ENCODE measurements around the gene CBLN3. TPM values are rescaled to one million over a fixed set of nuclear protein-coding genes. Genes with fewer than 3 reads are reported as not detected.

The CBLN3 gene
- polyA plus RNA-seq, 1 donor from 2014 or later, result not detected

DNA sequence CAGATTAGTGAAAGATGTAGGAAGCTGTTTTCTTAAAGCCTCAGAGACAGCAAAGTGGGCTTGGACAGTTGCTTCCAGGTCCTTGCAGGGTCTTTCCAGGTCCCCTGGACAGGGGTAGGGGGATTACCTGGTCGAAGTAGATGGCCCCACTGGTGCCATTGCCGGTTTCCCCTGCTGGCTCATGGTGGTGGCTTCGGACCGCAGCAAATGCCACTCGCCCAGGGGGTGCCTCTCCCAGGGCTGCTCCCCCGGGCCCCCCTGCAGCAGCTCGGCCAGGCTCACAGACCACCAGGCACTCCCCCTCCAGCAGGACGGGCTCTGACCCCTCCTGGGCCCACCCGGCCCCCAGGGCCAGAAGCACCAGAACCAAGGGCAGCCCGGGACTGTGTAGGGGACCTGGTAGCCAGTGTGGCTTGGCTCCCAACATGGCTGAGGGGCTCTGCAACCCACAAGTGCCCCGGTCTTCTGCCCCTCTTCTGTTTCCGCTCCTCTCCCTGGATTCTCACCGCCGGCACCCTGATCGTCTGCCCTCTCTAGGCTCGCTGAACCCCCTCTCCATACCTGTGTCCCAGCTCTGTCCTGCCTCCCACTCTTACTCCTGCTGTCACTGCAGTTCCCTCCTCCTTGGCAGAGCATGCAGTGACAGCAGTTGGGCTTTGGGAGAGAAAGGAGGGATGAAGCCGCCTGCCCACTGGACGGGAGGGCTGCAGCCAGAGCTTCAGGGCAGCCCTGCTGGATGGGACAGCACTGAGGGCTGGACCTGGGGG is 657 bp downstream of the CBLN3 start:
- no peak overlapping the region for H3K4me3 ChIP-seq (ENCODE audit: low read length)
- H4K20me1 ChIP-seq (ENCODE audit: insufficient read depth), result no peaks in the 10 kb centered on the region
- H3F3A ChIP-seq (ENCODE audit: insufficient read depth, low read length, poor library complexity, severe bottlenecking), result no peaks in the 10 kb centered on the region
- no peak overlapping the region for H3K4me2 ChIP-seq (ENCODE audit: low read length)
- no peak overlapping the region for H3K9ac ChIP-seq (ENCODE audit: low read length)
- H3K27ac ChIP-seq (ENCODE audit: low read length), result no peak overlapping the region
- TF ChIP-seq, protein P1, sequence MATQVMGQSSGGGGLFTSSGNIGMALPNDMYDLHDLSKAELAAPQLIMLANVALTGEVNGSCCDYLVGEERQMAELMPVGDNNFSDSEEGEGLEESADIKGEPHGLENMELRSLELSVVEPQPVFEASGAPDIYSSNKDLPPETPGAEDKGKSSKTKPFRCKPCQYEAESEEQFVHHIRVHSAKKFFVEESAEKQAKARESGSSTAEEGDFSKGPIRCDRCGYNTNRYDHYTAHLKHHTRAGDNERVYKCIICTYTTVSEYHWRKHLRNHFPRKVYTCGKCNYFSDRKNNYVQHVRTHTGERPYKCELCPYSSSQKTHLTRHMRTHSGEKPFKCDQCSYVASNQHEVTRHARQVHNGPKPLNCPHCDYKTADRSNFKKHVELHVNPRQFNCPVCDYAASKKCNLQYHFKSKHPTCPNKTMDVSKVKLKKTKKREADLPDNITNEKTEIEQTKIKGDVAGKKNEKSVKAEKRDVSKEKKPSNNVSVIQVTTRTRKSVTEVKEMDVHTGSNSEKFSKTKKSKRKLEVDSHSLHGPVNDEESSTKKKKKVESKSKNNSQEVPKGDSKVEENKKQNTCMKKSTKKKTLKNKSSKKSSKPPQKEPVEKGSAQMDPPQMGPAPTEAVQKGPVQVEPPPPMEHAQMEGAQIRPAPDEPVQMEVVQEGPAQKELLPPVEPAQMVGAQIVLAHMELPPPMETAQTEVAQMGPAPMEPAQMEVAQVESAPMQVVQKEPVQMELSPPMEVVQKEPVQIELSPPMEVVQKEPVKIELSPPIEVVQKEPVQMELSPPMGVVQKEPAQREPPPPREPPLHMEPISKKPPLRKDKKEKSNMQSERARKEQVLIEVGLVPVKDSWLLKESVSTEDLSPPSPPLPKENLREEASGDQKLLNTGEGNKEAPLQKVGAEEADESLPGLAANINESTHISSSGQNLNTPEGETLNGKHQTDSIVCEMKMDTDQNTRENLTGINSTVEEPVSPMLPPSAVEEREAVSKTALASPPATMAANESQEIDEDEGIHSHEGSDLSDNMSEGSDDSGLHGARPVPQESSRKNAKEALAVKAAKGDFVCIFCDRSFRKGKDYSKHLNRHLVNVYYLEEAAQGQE (IDR thresholded peaks at IDR 0.05; ENCODE audit: borderline replicate concordance), result no peak
- TF ChIP-seq SMC3 (conservative IDR thresholded peaks at IDR 0.05; ENCODE audit: poor library complexity) (no peak), EZH2 (IDR thresholded peaks at IDR 0.05; ENCODE audit: borderline replicate concordance, insufficient read depth, low read length, poor library complexity, severe bottlenecking) (no peak), POLR2AphosphoS5 (IDR thresholded peaks at IDR 0.05) (no peak), EP300 (conservative IDR thresholded peaks at IDR 0.05; ENCODE audit: poor library complexity, severe bottlenecking) (no peak)
- peaks cover 9% of the 10 kb centered on the region for H3K27me3 ChIP-seq (ENCODE audit: insufficient read depth, low read depth, low read length)
- no peaks in the 10 kb centered on the region for H3K9me3 ChIP-seq (ENCODE audit: low read length)
- H3K79me2 ChIP-seq (replicated peaks; ENCODE audit: insufficient read depth, low read length), result no peaks in the 10 kb centered on the region
- H3K36me3 ChIP-seq (ENCODE audit: insufficient read depth, low read length), result no peaks in the 10 kb centered on the region
- no peak overlapping the region for H2AFZ ChIP-seq (ENCODE audit: low read depth, low read length)
- H3K9me2 ChIP-seq (ENCODE audit: insufficient read depth, low read length), result no peaks in the 10 kb centered on the region

DNA sequence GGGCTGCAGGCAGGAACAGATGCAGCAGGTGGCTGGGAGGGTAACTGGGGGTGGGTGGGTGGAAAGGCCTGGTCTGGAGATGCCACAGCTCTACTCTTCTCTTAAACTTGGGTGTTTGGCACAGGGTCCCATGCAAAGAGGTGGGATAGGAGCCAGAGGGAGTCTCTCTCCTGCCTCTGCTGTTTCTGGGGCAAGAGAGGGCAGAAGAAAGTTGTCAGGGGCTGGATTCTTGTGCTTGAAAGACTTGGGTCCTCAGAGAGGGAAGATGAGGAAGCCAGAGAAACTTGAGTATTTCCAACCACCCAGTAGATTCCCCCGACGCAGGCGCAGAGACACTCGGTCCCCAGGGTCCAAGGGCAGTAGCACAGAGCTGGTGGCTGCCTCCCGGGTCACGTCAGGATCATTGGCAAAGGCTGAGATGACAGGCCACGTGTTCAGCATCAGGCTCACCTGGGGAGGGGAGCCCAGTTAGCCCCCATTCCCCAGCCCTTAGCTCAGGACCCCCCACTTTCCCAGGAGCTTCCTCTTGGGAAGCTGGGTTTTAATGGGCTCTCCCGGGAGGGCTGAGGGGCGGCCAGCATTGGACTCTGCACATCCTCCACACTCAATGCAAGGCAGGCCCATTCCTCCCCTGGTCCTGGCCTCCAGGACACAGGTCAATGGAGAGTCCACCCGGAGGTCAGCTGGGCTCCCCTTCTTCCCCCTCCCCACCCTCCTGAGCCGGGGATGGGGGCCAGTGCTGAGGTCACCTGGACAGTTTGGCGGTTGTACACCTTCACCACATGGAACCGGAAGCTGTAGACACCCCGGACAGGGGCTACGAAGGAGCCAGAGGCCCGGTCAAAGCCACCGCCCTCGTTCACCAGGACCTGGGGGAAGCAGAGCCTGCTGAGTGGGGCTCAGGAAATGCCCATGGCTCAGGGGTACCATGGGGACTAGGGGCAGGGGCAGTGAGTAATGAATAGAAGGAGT is 1.6 kb downstream of the CBLN3 start:
- Histone ChIP-seq H3K79me2 (replicated peaks; ENCODE audit: insufficient read depth, low read length) (no peaks in the 10 kb centered on the region), H3K4me2 (ENCODE audit: low read length) (no peak overlapping the region), H4K20me1 (ENCODE audit: insufficient read depth) (no peaks in the 10 kb centered on the region), H3K9ac (ENCODE audit: low read length) (no peak overlapping the region), H2AFZ (ENCODE audit: low read depth, low read length) (no peak overlapping the region), H3K27me3 (ENCODE audit: insufficient read depth, low read depth, low read length) (peaks cover 9% of the 10 kb centered on the region), H3K27ac (ENCODE audit: low read length) (no peak overlapping the region), H3K9me3 (ENCODE audit: low read length) (no peaks in the 10 kb centered on the region), H3F3A (ENCODE audit: insufficient read depth, low read length, poor library complexity, severe bottlenecking) (no peaks in the 10 kb centered on the region), H3K9me2 (ENCODE audit: insufficient read depth, low read length) (no peaks in the 10 kb centered on the region), H3K36me3 (ENCODE audit: insufficient read depth, low read length) (no peaks in the 10 kb centered on the region), H3K4me3 (ENCODE audit: low read length) (no peak overlapping the region)
- TF ChIP-seq EZH2 (IDR thresholded peaks at IDR 0.05; ENCODE audit: borderline replicate concordance, insufficient read depth, low read length, poor library complexity, severe bottlenecking) (no peak), POLR2AphosphoS5 (IDR thresholded peaks at IDR 0.05) (no peak), MXI1 (conservative IDR thresholded peaks at IDR 0.05; ENCODE audit: poor library complexity, severe bottlenecking) (no peak), EP300 (conservative IDR thresholded peaks at IDR 0.05; ENCODE audit: poor library complexity, severe bottlenecking) (no peak)
